HFFc6 (cell line): Measurements from ENCODE around the gene TIMP1. TPM values are rescaled to one million over a fixed set of nuclear protein-coding genes. Genes with fewer than 3 reads are reported as not detected.

Experiments used
- DNase-seq: peaks from one replicate; pipeline ENCODE4 v3.0.0-alpha.2; 2018
- H3K27ac Mint-ChIP-seq: 2 replicates; pipeline ENCODE4 v1.8.0; 2020; ENCODE audit warnings: mild to moderate bottlenecking, mixed read lengths
- H3K27me3 Mint-ChIP-seq: 2 replicates; pipeline ENCODE4 v1.8.0; 2021; ENCODE audit warnings: mild to moderate bottlenecking, moderate library complexity, mixed read lengths; ENCODE audit not compliant: insufficient read depth
- H3K36me3 Mint-ChIP-seq: 2 replicates; pipeline ENCODE4 v1.8.0; 2021; ENCODE audit warnings: low read depth, mixed read lengths
- H3K4me1 Mint-ChIP-seq: 2 replicates; pipeline ENCODE4 v1.8.0; 2020; ENCODE audit warnings: low read depth, mixed read lengths
- H3K4me3 Mint-ChIP-seq: 2 replicates; pipeline ENCODE4 v1.8.0; 2020; ENCODE audit warnings: mild to moderate bottlenecking, moderate library complexity, mixed read lengths
- H3K9me3 Mint-ChIP-seq: 2 replicates; pipeline ENCODE4 v1.8.0; 2020; ENCODE audit warnings: mild to moderate bottlenecking, mixed read lengths
- CTCF ChIP-seq: fragments of 200-600 bp; sonication (generic); IDR thresholded peaks from 2 replicates; pipeline ENCODE4 v1.5.0; 2021; ENCODE audit warnings: antibody characterized with exemption, mild to moderate bottlenecking
- long read RNA-seq: library from polyadenylated mRNA; unstranded; transcript quantifications from one replicate; pipeline ENCODE4 v2.0.0, GENCODE V29; 2019
- total RNA-seq, 6 experiments: library from RNA; stranded (reverse); fragmentation: NEBNext Ultra II Directional; extraction: Animal tissue kit (Norgen Biotek cat#: 25700); gene quantifications; 2 replicates in 1 of 6; 3 replicates in 5 of 6; pipeline ENCODE4 v1.2.3, GENCODE V29; 2021

TIMP1 gene
- total RNA-seq, result 1,000 to 10,000 TPM in 3 of 6 experiments, 100 to 1,000 TPM in 3; 815 to 1,568 (median 980) TPM
- long read RNA-seq, transcript TIMP1-202 (5 exons, 626 nt), result minor isoform, 10 of 1,179 reads
- long read RNA-seq, transcript TIMP1-204 (2 exons, 595 nt), result minor isoform, 13 of 1,179 reads
- long read RNA-seq, transcript TIMP1-201 (6 exons, 892 nt), result major isoform, 1,036 of 1,179 reads
- long read RNA-seq, partial matches to known transcripts, result 87 of 1,179 reads
- long read RNA-seq, other reads (novel, unspliced or antisense), result 33 of 1,179 reads

- H3K4me3 Mint-ChIP-seq, result peak within 1 kb of the TSS; percentile 90
- H3K27me3 Mint-ChIP-seq, result peaks cover 4% of the 10 kb centered on the region
- 0 out of 2 replicates have a peak, but pooled peaks have one; percentile 7 for TF ChIP-seq CTCF
- H3K4me1 Mint-ChIP-seq, result peaks cover 60% of the 10 kb centered on the region
- H3K36me3 Mint-ChIP-seq, result peaks cover 13% of the 10 kb centered on the region
- DNase-seq, result peak; percentile 91
- peak within 1 kb of the TSS; percentile 89 for H3K27ac Mint-ChIP-seq
- H3K9me3 Mint-ChIP-seq, result no peaks in the 10 kb centered on the region
Measured at GRCh38 chrX:47581731-47582647, at the start of gene TIMP1. Gene TIMP1 (plus strand): TSS chrX:47582436. CDS start chrX:47583416, 980 bp downstream.

GRCh38 chrX:47539860-47540259, 42.4 kb upstream of the TIMP1 start:
- H3K36me3 Mint-ChIP-seq, result no peaks in the 10 kb centered on the region
- H3K27ac Mint-ChIP-seq, result no peak overlapping the region
- H3K27me3 Mint-ChIP-seq, result peaks cover 2% of the 10 kb centered on the region; the same call in 1 of the 2 replicates
- no peak for DNase-seq
- H3K4me3 Mint-ChIP-seq, result no peak overlapping the region
- H3K4me1 Mint-ChIP-seq, result peaks cover 13% of the 10 kb centered on the region
- no peaks in the 10 kb centered on the region for H3K9me3 Mint-ChIP-seq
- TF ChIP-seq CTCF, result no peak

- H3K36me3 Mint-ChIP-seq, result no peaks in the 10 kb centered on the region
- H3K4me1 Mint-ChIP-seq, result peaks cover 13% of the 10 kb centered on the region
- peak overlapping the region; percentile 64; the same call in 1 of the 2 replicates for H3K27ac Mint-ChIP-seq
- no peaks in the 10 kb centered on the region for H3K9me3 Mint-ChIP-seq
- DNase-seq, result peak; percentile 90
- peak overlapping the region; percentile 22; the same call in 1 of the 2 replicates for H3K4me3 Mint-ChIP-seq
- TF ChIP-seq CTCF, result peak; percentile 74
- H3K27me3 Mint-ChIP-seq, result no peaks in the 10 kb centered on the region
Measured at GRCh38 chrX:47540754-47541538, 41.3 kb upstream of the TIMP1 start.

- peaks cover 13% of the 10 kb centered on the region for H3K4me1 Mint-ChIP-seq
- H3K4me3 Mint-ChIP-seq, result no peak overlapping the region
- no peak for DNase-seq
- H3K9me3 Mint-ChIP-seq, result no peaks in the 10 kb centered on the region
- no peaks in the 10 kb centered on the region for H3K36me3 Mint-ChIP-seq
- no peak overlapping the region for H3K27ac Mint-ChIP-seq
- TF ChIP-seq CTCF, result no peak
- no peaks in the 10 kb centered on the region for H3K27me3 Mint-ChIP-seq
Measured at GRCh38 chrX:47543496-47543895, 38.7 kb upstream of the TIMP1 start.

- Mint-ChIP-seq H3K4me3 (peak overlapping the region; percentile 88), H3K4me1 (peaks cover 24% of the 10 kb centered on the region), H3K27me3 (no peaks in the 10 kb centered on the region; the same call in 1 of the 2 replicates), H3K9me3 (no peaks in the 10 kb centered on the region), H3K36me3 (no peaks in the 10 kb centered on the region), H3K27ac (peak overlapping the region; percentile 85)
- peak; percentile 89 for DNase-seq
- TF ChIP-seq CTCF, result no peak
Measured at GRCh38 chrX:47556045-47556623, 26.1 kb upstream of the TIMP1 start.
